Measurements from ENCODE around the gene FBXO34. TPM values are rescaled to one million over a fixed set of nuclear protein-coding genes. Genes with fewer than 3 reads are reported as not detected.

Gene FBXO34
- total RNA-seq, 1 experiment from 2014 or later = 13.9 TPM

GRCh38 chr14:55374771-55375170 is 103.5 kb downstream of the FBXO34 start (continued):
- TF ChIP-seq, protein P1, sequence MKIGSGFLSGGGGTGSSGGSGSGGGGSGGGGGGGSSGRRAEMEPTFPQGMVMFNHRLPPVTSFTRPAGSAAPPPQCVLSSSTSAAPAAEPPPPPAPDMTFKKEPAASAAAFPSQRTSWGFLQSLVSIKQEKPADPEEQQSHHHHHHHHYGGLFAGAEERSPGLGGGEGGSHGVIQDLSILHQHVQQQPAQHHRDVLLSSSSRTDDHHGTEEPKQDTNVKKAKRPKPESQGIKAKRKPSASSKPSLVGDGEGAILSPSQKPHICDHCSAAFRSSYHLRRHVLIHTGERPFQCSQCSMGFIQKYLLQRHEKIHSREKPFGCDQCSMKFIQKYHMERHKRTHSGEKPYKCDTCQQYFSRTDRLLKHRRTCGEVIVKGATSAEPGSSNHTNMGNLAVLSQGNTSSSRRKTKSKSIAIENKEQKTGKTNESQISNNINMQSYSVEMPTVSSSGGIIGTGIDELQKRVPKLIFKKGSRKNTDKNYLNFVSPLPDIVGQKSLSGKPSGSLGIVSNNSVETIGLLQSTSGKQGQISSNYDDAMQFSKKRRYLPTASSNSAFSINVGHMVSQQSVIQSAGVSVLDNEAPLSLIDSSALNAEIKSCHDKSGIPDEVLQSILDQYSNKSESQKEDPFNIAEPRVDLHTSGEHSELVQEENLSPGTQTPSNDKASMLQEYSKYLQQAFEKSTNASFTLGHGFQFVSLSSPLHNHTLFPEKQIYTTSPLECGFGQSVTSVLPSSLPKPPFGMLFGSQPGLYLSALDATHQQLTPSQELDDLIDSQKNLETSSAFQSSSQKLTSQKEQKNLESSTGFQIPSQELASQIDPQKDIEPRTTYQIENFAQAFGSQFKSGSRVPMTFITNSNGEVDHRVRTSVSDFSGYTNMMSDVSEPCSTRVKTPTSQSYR (CRISPR knock-in tag; IDR thresholded peaks at IDR 0.05) = no peak
- TF ChIP-seq TP53 (CRISPR knock-in tag; IDR thresholded peaks at IDR 0.05) = no peak

- H3K27me3 Mint-ChIP-seq (ENCODE audit: low read depth) = no peaks in the 10 kb centered on the region
- POLR2A ChIA-PET = no interaction called here
- peaks cover 34% of the 10 kb centered on the region for H3K36me3 Mint-ChIP-seq
- no peak for DNase-seq (ENCODE audit: low spot score)
- CTCF ChIA-PET = no interaction called here
- H3K4me3 Mint-ChIP-seq = no peak overlapping the region
- H3K27ac Mint-ChIP-seq = no peak overlapping the region
- H3K4me1 Mint-ChIP-seq = no peaks in the 10 kb centered on the region
- peak; percentile 65 for ATAC-seq
- H3K9me3 Mint-ChIP-seq = no peaks in the 10 kb centered on the region
- no peak for TF ChIP-seq ATF6 (CRISPR knock-in tag; IDR thresholded peaks at IDR 0.05)
- no peak for TF ChIP-seq IRF2 (CRISPR knock-in tag; IDR thresholded peaks at IDR 0.05; ENCODE audit: borderline replicate concordance, low read depth)
- TF ChIP-seq TCF7 (CRISPR knock-in tag; IDR thresholded peaks at IDR 0.05; ENCODE audit: low read depth) = no peak
- TF ChIP-seq, protein P2, sequence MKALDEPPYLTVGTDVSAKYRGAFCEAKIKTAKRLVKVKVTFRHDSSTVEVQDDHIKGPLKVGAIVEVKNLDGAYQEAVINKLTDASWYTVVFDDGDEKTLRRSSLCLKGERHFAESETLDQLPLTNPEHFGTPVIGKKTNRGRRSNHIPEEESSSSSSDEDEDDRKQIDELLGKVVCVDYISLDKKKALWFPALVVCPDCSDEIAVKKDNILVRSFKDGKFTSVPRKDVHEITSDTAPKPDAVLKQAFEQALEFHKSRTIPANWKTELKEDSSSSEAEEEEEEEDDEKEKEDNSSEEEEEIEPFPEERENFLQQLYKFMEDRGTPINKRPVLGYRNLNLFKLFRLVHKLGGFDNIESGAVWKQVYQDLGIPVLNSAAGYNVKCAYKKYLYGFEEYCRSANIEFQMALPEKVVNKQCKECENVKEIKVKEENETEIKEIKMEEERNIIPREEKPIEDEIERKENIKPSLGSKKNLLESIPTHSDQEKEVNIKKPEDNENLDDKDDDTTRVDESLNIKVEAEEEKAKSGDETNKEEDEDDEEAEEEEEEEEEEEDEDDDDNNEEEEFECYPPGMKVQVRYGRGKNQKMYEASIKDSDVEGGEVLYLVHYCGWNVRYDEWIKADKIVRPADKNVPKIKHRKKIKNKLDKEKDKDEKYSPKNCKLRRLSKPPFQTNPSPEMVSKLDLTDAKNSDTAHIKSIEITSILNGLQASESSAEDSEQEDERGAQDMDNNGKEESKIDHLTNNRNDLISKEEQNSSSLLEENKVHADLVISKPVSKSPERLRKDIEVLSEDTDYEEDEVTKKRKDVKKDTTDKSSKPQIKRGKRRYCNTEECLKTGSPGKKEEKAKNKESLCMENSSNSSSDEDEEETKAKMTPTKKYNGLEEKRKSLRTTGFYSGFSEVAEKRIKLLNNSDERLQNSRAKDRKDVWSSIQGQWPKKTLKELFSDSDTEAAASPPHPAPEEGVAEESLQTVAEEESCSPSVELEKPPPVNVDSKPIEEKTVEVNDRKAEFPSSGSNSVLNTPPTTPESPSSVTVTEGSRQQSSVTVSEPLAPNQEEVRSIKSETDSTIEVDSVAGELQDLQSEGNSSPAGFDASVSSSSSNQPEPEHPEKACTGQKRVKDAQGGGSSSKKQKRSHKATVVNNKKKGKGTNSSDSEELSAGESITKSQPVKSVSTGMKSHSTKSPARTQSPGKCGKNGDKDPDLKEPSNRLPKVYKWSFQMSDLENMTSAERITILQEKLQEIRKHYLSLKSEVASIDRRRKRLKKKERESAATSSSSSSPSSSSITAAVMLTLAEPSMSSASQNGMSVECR (CRISPR knock-in tag; IDR thresholded peaks at IDR 0.05; ENCODE audit: borderline replicate concordance) = no peak
These were observed 106.0 kb downstream of the FBXO34 start for GRCh38 chr14:55377236-55377635.

- no peak overlapping the region for H3K4me3 Mint-ChIP-seq
- no peaks in the 10 kb centered on the region for H3K9me3 Mint-ChIP-seq
- CTCF ChIA-PET = no interaction called here
- no peak for ATAC-seq
- no peaks in the 10 kb centered on the region for H3K4me1 Mint-ChIP-seq
- H3K27ac Mint-ChIP-seq = no peak overlapping the region
- DNase-seq (ENCODE audit: low spot score) = no peak
- POLR2A ChIA-PET = no interaction called here
- no peaks in the 10 kb centered on the region for H3K27me3 Mint-ChIP-seq (ENCODE audit: low read depth)
- H3K36me3 Mint-ChIP-seq = peaks cover 34% of the 10 kb centered on the region
- no peak for TF ChIP-seq FOXK1 (CRISPR knock-in tag; IDR thresholded peaks at IDR 0.05)
- no peak for TF ChIP-seq ZBTB21 (CRISPR knock-in tag; IDR thresholded peaks at IDR 0.05; ENCODE audit: borderline replicate concordance)
- TF ChIP-seq CTCF (IDR thresholded peaks at IDR 0.05) = no peak
- TF ChIP-seq RORB (CRISPR knock-in tag; IDR thresholded peaks at IDR 0.05) = no peak
- TF ChIP-seq ZNF263 (CRISPR knock-in tag; IDR thresholded peaks at IDR 0.05; ENCODE audit: low read depth) = no peak
- TF ChIP-seq MLX (CRISPR knock-in tag; IDR thresholded peaks at IDR 0.05) = no peak
- TF ChIP-seq KAT7 (CRISPR knock-in tag; IDR thresholded peaks at IDR 0.05; ENCODE audit: borderline replicate concordance) = no peak
- TF ChIP-seq JAZF1 (CRISPR knock-in tag; IDR thresholded peaks at IDR 0.05) = no peak
- TF ChIP-seq, protein P3, sequence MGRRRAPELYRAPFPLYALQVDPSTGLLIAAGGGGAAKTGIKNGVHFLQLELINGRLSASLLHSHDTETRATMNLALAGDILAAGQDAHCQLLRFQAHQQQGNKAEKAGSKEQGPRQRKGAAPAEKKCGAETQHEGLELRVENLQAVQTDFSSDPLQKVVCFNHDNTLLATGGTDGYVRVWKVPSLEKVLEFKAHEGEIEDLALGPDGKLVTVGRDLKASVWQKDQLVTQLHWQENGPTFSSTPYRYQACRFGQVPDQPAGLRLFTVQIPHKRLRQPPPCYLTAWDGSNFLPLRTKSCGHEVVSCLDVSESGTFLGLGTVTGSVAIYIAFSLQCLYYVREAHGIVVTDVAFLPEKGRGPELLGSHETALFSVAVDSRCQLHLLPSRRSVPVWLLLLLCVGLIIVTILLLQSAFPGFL (CRISPR knock-in tag; IDR thresholded peaks at IDR 0.05; ENCODE audit: borderline replicate concordance) = no peak
- no peak for TF ChIP-seq PRDM15 (CRISPR knock-in tag; IDR thresholded peaks at IDR 0.05)
These were observed 109.8 kb downstream of the FBXO34 start for GRCh38 chr14:55381040-55381439.
